Activated CD4-positive, alpha-beta T cell treated with anti-CD3 and anti-CD28 coated beads, Interleukin-2, Interleukin-6, amounts not matched to agents 100 ng/mL and 50 ng/mL, durations not matched to agents 16 hours and 8 hours (primary cell): ENCODE results near the gene SSBP3.
A peak's percentile ranks its signal among the peaks of the same experiment; 100 is the strongest.

Experiments used
- DNase-seq: peaks from one replicate; pipeline ENCODE4 v3.0.0-alpha.2; 2020

Gene SSBP3

GRCh38 chr1:54409156-54410142, 3.3 kb upstream of the SSBP3 start:
- peak; percentile 65 for DNase-seq

GRCh38 chr1:54408147-54409066, 2.2 kb upstream of the SSBP3 start:
- DNase-seq, result no peak

- DNase-seq, result peak; percentile 83
Observed at GRCh38 chr1:54407404-54408146, 1.4 kb upstream of the SSBP3 start.

GRCh38 chr1:54407154-54407403, 885 bp upstream of the SSBP3 start:
- no peak for DNase-seq

- no peak for DNase-seq
Observed at GRCh38 chr1:54405898-54406293, 298 bp downstream of the SSBP3 start.

- no peak for DNase-seq
Observed at GRCh38 chr1:54404939-54405897, 976 bp downstream of the SSBP3 start.

GRCh38 chr1:54404263-54404662, 1.9 kb downstream of the SSBP3 start:
- no peak for DNase-seq

GRCh38 chr1:54403808-54404261, 2.4 kb downstream of the SSBP3 start:
- DNase-seq, result no peak

GRCh38 chr1:54403405-54403804, 2.8 kb downstream of the SSBP3 start:
- DNase-seq, result no peak

GRCh38 chr1:54402896-54403295, 3.3 kb downstream of the SSBP3 start:
- DNase-seq, result no peak

GRCh38 chr1:54401799-54402198, 4.4 kb downstream of the SSBP3 start:
- no peak for DNase-seq

GRCh38 chr1:54400329-54400728, 5.9 kb downstream of the SSBP3 start:
- DNase-seq, result no peak

- DNase-seq, result no peak
Observed at GRCh38 chr1:54399765-54400164, 6.4 kb downstream of the SSBP3 start.

GRCh38 chr1:54398963-54399528, 7.1 kb downstream of the SSBP3 start:
- DNase-seq, result no peak

- DNase-seq, result no peak
Observed at GRCh38 chr1:54397980-54398379, 8.2 kb downstream of the SSBP3 start.

- DNase-seq, result no peak
Observed at GRCh38 chr1:54397090-54397591, 9.1 kb downstream of the SSBP3 start.

GRCh38 chr1:54396261-54396933, 9.8 kb downstream of the SSBP3 start:
- no peak for DNase-seq

- no peak for DNase-seq
Observed at GRCh38 chr1:54395281-54395934, 10.8 kb downstream of the SSBP3 start.

- DNase-seq, result no peak
Observed at GRCh38 chr1:54394104-54394503, 12.1 kb downstream of the SSBP3 start.

GRCh38 chr1:54392401-54392800, 13.8 kb downstream of the SSBP3 start:
- no peak for DNase-seq
